Embryonic facial prominence (tissue), 1 donor: ENCODE measurements around the gene TSN.

Source experiments
- DNase-seq: peaks from one replicate; pipeline ENCODE4 v3.0.0-alpha.2; 2016; ENCODE audit errors: extremely low spot score

The TSN gene

DNA sequence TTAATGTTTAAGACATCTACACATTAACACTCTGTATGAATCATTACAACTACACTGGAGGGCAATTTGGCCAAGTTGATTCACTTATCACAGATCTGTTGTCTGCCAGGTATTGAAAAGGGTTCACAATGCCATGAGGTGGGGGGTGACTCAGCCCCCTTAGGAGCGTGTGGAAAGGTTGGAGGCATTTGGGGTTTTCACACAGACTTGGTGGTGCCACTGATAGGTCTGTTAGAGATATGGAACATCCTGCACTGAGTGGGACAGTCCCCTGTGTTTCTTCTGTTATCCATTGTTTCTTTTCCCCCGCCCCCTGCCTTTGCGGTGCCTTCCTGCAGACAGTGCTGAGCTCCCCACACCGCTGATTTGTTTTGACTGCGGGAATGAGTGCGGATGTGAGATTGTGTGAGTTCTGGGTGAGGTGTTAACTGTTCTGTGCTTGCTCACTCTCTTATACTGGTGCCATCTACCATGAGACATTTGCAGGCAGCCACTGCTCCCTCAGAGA, 9.3 kb upstream of the TSN start:
- no peak for DNase-seq

DNA sequence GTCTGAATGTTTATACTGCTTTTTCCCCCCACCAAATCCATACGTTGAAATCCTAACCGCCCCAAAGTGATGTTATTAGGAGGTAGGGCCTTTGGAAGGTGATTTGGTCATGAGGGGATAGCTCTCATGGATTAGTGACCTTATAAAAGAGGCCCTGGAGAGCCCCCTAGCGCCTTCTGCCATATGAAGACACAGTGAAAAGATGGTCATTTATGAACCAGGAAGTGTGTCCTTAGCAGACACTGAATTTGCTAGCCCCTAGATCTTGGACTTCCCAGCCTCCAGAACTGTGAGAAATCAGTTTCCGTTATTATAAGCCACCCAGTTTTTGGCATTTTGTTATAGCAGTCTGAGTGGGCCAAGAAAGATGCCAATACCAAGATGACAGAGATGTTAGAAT, 7.2 kb upstream of the TSN start:
- no peak for DNase-seq

DNA sequence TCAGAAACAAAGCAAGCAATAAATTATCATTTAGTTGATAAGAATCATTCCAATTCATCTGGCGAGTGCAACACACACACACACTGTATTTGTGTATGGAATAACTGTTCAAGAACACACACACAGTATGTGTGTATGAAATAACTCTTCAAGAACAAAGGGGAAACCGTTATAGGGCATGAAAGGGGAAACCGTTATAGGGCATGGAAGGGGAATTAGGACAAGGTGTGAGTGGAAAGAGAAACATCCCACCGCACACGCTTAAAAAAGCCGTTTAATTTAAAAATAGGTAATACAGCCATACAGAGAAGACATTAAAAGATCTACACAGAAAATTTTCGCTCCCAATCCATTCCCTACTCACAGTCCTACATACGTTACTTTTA, 607 bp upstream of the TSN start:
- no peak for DNase-seq

DNA sequence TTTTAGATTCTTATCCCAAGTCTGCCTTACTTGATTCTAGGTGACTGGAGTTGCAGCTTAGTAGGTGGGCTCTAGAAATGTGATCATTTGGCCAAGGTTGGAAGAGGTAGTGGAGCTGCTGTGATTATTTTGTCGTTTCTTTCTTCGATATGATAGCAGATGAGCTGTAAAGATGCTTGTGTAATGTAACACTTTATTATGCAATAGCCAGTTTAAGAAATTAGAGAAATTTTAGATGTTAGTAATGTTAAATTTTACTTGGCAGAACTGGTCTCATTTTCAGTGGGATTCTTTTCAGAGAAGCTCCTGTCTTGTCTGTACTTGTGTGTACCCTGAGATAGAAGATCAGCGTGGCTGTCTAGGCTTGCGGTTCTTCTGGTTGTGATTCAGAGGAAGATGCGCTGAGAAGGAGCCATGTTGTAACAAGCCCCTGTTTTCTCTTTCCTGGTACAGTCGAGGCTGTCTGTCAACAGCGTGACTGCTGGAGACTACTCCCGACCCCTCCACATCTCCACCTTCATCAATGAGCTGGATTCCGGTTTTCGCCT, 9.3 kb downstream of the TSN start:
- DNase-seq, result no peak

DNA sequence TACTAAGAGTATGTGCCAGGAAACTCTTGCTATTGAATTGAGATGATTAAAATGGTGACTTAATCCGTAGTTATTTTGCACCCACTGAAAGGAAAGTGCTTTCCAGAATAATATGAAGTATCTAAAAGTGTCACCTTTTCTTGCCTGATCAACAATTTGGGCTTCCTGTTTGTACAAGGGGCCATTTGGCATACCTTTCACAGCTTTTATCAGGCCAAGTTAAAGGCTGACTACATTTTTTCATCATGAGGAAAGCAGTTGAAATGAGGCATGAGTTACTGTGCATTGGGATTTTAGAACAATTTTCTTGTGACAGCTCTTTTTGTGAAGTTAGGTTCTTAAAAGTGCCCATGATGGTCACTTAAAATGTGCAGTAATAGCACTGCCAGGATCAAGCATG, 11.2 kb downstream of the TSN start:
- no peak for DNase-seq

DNA sequence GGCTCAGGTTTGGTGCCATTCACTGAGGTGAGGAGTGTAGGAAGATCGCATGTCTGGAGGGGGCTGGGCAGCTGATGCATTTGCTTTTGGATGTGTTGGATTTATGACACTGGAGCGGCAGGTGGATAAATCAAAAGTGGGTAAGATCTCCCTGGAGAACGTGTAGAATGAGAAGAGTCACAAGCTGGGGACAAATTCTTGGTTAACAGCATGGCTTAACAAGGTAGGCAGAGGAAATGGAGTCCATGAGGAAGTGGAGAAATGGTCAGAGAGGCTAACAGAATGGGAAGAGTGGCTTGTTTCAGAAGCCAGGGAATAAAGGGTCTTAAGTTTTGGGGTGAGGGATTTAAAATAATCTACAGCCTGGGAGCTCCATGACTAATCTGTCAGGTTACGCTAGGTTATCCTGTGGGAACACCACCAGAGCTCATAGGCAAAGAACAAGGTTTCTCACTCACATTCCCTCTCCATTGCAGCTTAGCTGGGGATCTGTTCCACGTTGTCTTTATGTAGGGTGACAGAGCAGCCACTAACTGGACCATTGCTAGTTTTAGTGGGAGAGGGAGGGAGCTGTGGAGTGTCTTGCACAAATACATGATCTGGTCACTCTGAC, 12.8 kb downstream of the TSN start:
- DNase-seq, result no peak

DNA sequence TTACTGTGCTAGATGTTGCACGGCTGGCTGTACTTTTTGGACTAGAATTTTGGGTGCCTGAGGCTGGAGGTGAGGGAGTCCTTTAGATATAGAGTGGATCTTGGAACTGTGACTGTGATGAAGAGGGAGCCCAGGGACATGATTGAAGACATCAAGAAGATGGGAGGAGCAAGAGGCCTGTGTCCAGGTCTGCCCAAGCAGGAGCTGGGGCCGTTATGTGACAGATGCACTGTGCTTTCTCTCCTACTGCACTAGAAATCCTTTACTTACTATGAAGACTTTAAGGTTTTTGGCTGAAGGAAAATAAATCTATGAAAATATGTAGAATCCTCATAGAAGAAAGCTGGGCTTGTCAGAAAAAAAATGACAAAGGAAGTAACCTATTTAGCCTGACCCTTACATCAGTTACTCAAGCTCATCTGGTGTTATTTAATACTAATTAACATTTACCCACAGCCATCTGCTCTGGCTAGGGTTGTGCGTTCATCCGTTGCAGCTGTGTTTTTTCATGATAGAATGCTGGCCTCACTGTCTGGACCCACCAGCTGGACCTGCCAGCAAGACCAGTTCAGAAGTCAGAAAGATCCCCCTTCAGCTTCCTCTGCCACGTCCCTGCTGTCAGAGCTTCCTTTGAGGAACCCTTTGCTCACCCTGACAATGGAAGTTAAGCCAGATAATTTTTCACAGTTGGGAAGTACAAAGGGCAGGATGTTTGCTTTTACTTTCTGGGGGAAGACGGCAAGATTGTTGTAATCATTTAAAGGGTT, 16.7 kb downstream of the TSN start:
- DNase-seq, result no peak

DNA sequence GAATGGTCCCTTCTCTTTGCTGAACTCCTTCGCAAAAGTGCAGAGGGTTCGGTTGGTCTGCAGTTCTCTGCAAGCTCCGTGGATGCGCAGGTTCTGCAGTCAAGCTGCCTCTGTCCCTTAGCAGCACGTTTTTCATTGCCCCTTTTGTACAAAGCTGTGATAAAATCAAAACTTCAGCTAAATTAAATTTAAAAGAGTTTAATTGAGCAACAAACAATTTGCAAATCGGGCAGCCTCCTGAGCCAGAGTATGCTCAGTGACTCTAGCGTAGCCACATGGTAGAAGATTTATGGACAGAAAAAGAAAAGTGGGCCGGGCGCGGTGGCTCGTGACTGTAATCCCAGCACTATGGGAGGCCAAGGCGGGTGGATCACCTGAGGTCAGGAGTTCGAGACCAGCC, 18.8 kb downstream of the TSN start:
- DNase-seq, result no peak

DNA sequence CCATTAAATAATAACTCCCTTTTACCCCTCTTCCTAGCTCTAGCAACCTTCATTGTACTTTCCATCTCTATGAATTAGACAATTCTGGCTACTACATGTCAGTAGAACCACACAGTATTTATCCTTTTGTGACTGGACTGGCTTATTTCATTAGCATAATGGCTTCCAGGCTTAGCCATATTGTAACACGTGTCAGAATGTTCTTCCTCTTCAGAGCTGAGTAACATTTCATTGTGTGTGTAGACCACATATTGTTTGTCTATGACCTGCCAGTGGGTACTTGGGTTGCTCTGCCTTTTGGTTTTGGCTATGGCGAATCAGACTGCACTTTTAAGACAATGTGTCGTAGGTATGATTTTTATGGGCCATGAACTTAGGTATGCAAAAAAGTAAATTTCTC, 20.9 kb downstream of the TSN start:
- no peak for DNase-seq

DNA sequence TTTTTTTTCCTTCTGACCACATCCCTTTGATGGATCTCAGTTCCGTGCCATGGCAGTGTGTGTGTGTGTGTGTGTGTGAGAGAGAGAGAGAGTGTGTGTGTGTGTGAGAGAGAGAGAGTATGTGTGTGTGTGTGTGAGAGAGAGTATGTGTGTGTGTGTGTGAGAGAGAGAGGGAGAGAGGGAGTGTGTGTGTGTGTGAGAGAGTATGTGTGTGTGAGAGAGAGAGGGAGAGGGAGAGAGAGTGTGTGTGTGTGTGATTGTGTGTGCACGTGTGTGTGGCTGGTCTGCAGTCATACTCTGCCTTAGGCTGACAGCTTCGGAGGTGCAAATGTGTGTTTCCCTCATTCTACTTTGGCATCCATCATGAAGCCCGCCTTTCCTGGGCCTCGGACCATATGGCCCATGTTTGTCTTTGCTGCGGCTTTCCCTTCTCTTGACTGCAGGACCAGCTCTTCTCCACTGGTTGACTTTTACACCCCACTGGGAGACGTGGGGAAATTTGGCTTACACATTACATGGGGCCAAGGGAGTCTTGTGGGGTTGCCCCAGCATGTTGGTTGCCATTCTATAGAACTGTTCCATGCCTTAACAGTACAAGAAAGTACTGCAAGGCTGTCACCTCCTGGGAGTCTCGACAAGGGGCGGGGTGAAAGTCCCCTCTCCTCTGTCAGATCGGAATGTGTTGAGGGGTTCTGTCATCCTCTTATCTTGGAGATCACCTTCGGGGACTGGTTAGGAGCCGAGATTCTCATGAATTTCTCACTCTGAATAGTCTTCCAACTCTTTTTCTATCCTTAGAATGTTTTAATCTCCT, 21.6 kb downstream of the TSN start:
- DNase-seq, result no peak

DNA sequence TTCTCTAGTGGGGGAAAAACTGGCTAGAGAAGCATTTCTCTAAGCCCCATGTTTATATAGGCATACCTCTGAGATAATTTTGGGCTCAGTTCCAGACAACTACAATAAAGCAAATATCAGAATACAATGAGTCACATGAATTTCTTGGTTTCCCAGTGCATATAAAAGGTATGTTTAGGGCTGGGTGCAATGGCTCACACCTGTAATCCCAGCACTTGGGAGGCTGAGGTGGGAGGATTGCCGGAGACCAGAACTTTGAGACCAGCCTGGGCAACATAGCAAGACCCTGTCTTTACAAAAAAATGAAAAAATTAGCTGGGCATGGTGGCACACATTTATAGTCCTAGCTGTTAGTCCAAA, 22.2 kb downstream of the TSN start:
- no peak for DNase-seq

DNA sequence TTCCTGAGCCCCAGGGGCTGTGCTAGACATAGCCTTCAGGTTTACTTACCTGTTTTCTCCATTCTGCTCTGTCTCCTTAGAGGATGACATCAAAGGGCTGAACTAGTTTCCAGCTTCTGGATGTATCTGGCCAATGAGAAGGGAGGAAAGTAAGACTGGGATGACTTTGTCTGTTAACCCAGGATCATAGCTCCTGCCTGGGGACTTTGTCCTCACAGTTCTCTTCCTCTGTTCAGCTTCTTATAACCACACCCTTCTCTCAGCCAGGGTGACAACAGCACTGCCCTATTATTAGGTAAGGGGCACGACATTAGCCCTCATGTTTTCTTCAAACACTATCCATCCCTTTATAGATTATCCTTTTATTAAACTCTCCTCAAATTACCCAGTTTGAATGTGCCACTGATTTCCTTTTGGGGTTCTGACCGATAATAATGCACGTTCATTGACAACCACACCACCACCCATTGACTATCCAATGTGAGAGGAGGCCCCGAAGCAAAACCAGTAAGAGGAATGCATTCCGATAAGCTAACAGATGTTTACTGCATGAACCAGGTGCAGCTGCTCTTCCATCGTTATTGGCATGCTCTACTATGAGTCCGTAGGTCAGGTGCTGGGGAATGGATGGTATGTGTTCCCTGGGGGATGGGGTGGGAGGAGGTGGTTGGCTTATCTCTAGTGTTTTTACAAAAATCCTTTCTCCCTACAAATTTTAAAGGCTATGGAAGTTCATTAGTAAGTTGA, 23.5 kb downstream of the TSN start:
- no peak for DNase-seq

DNA sequence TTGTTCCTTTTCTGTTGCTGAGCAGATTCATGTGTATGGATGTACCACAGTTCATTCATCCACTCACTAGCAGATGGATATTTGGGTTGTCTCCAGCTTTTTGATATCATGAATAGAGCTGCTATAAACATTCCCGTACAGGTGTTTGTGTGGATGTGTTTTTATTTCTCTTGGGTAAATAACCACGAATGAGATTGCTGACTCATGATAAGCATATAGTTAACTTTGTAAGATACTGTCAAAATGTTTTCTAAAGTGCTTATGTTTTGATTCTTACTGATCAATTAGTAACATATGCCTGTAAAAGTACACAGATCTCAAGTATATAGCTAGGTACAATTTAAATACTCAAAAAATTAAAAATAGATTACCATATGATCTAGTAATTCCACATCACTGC, 27.7 kb downstream of the TSN start:
- DNase-seq, result no peak

DNA sequence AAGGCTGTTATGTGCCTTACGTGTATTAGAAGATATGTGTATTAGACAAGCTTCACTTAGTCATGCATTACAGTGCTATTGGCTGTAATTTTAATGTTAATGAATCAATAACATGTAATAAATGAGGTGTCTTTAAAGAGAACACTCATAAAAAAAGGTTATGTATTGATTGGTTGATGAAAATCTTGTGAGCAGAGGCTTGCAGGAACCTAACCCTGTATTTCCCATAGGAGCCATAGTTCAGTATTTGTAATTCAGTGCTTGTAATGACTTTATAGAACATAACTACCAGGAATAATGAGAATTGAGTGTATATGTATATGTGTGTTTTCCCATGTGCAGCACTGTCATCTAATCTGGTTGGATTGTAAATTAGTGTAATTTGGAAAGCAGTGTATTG, 33.2 kb downstream of the TSN start:
- no peak for DNase-seq

DNA sequence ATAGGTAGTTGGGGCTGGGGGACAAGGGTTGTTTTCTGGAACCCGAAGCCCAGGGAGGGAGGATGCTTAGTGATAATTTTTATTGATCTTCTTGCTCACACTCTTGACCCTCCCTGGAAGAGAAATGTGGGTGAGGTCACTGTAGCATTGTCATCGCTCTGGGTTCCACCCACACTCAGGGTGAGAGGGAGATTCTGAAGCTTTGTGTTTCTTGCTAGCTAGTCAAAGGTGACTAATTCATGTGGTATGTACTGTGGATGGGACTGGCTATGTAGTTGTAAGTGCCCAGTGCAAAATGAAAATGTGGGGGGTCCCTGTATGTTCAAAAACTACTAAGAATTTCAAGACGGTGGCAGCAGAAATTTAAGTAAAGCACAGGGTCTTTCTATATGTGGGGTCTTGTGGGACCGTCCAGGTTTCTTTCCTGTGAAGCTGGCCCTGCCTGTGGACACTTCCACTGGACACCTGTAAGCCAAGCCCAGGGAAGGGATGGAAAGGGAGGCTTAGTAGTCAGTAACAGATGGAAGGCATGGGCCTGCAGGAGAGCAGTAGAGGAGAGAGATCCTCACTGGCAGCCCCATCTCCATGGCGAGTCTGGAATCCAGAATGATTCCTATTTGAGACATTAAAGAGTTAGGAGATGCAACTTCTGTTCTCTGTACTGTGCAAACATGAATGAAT, 35.0 kb downstream of the TSN start:
- no peak for DNase-seq

DNA sequence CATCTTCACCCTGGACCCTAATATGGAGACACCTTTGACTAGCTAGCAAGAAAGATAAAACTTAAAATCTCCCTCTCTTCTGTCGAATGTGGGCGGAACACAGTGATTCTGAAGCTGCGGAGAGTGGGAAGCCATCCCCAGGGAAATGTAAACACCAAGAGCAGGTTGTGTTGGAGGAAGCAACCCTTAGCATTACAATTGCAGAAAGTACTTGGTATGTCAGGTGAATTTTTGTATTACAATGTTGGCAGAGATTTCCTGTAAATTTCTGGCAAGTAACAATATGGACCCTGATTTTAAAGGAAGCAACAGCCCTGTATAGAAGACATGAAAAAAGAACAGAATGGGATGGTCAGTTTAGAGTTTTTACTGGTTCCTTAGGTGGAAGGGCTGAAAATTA, 35.8 kb downstream of the TSN start:
- no peak for DNase-seq

DNA sequence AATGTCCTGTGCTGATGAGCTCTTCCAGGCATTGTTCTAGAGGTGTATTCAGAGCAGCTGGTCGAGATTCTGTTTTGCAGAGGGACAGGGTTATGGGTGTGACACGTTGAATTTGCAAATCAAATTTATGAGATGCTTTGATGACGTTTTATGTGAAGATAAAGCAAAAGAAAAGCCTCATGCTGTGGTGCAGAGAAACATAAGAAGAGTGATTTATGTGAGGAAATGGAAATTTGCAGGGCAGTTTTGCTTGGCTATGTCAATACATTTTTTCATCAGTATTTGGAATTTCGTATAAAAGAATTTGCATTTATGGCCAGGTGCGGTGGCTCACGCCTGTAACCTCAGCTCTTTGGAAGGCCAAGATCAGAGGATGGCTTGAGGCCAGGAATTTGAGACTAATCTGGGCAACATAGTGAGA, 36.4 kb downstream of the TSN start:
- no peak for DNase-seq

DNA sequence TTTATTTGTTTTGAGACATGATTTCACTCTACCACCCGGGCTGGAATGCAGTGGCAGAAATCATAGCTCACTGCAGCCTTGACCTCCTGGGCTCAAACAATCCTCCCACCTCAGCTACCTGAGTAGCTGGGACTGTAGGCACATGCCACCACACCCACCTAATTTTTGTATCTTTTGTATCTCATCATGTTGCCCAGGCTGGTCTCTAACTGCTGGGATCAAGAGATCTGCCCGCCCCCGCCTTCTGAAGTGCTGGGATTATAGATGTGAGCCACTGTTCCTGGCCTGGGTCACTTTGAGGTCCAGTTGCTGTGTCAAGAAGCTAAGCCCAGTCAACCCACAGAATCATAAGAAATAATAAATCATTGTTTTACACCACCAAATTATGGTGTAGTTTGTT, 38.4 kb downstream of the TSN start:
- no peak for DNase-seq

DNA sequence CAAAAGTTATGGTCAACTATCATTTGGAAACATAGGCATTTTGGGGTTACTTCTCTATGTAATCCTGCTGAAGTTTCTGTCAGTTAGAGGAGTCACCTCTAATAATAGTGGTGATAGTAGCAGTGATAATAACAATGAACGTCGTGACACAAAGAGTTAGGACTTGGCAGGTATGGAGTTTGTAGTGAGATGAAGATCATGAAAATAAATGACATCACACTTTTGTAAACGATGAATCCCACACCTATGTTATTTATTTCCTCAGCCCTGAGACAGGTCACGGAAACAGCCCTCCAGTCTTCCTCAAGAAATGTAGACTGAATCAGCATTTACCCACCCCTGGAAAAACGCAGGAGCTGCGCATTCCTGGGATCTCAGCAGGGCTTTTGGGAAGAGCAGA, 38.8 kb downstream of the TSN start:
- no peak for DNase-seq

DNA sequence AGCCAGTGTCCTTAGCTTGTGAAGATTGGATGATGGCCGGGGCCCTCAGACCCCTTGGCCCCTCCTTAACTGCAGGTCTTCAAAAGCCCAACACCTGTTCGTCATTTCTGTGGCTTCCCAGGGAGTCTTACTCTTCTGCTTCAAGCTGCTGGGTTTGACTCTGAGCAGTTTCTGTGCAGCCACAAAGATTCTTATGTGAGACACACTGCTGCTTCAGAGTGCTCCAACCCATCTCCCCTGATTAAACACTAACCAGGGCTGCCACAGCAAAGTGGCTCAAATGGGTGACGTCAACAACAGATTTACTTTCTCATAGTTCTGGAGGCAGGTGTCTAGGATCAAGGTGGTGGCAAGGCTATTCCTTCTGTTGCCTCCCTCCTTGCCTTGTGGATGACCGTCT, 40.8 kb downstream of the TSN start:
- no peak for DNase-seq

DNA sequence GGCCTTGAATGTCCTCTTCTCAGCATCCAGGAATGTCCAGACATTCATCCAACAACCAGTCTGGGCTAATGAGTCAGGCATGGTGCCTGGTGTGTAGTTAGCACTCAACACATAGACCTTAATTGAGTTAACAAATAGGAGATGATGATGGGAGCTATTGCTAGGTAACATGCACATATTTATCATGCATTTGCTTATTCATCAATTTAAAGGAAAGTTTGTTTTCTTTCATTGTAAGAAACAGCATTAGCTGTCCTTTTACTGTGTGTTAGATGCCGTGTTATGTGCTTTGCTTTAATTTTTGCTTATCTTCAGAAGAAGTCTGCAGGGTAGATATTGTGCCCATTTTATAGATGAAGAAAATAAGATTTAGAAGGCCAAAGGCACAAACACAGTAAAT, 43.2 kb downstream of the TSN start:
- no peak for DNase-seq
